ENCODE measurements around the gene PER3.

- TF ChIP-seq ZNF274 (IDR thresholded peaks at IDR 0.05; ENCODE audit: low read depth, low read length) (no peak), SUZ12 (IDR thresholded peaks at IDR 0.05; ENCODE audit: extremely low read depth, insufficient read depth, insufficient read length) (no peak), YY1 (IDR thresholded peaks at IDR 0.05; ENCODE audit: insufficient read depth, insufficient read length) (no peak)
Measured at GRCh38 chr1:7821282-7821681, 37.2 kb downstream of the PER3 start.
